Tibial nerve (tissue), 4 donors: Measurements from ENCODE around the gene ANO7.

Source experiments
- EP300 ChIP-seq, 2 donors: sonication (generic); formaldehyde crosslinking; IDR thresholded peaks; one replicate each; pipeline ENCODE4 v1.6.1; 2017; ENCODE audit warnings: antibody characterized with exemption in 2 of 2, mild to moderate bottlenecking in 1 of 2
- POLR2A ChIP-seq, 2 donors: fragments of 450-650 bp; IDR thresholded peaks; one replicate each; pipeline ENCODE4 v1.6.1; 2017; ENCODE audit warnings: antibody characterized with exemption in 2 of 2, mild to moderate bottlenecking in 2 of 2, moderate library complexity in 2 of 2
- TF ChIP-seq, protein P1 (sequence below), 5 experiments: fragments of 200-600 bp in 3 of 5; fragments of 450-650 bp in 2 of 5; sonication (generic) in 3 of 5; IDR thresholded peaks; one replicate each; pipeline ENCODE4 v1.5.1; 2016 to 2019; ENCODE audit warnings: antibody characterized with exemption in 5 of 5, mild to moderate bottlenecking in 3 of 5, moderate library complexity in 2 of 5

DNA sequence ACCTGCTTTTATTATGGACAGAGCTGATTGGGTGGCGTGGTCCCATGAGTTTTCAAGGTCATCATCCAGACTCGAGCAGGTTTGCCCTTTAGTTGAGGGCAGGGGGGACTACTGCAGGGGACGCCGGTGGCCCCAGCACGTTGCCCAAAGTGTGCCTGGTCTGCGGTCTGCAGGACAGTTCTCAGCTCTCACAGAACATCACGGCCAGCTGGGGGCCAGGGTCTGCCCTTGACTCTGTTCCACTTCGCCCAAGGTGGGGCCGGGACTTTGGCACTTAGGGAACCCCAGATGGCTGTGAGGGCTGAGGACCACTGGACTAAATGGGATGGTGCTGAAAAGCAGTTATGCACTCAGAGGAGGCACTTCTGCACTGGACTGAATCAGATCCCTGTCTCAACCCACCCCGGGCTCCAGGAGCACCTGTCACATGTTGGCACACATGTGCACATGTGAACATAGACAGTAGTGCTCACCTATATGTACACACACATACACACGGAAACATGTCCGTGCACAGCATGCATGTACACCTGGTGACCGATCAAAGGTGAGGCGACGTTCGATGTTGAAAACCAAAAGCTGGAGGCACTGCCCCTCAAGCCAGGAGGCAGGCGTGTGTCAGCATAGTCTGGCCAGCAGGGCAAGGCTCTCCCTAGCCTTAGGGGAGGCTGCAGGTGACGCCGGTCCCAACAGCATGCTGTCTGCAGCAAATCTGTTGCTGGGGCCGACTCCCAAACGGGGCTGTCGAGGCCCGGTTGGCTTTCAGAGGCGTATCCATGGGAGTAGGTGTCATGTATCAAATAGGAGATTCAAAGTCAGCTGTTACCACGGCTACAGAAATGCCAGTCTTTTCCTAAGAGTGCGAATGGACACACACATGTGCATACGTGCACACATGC, 10.2 kb downstream of the ANO7 start:
- TF ChIP-seq, protein P1, sequence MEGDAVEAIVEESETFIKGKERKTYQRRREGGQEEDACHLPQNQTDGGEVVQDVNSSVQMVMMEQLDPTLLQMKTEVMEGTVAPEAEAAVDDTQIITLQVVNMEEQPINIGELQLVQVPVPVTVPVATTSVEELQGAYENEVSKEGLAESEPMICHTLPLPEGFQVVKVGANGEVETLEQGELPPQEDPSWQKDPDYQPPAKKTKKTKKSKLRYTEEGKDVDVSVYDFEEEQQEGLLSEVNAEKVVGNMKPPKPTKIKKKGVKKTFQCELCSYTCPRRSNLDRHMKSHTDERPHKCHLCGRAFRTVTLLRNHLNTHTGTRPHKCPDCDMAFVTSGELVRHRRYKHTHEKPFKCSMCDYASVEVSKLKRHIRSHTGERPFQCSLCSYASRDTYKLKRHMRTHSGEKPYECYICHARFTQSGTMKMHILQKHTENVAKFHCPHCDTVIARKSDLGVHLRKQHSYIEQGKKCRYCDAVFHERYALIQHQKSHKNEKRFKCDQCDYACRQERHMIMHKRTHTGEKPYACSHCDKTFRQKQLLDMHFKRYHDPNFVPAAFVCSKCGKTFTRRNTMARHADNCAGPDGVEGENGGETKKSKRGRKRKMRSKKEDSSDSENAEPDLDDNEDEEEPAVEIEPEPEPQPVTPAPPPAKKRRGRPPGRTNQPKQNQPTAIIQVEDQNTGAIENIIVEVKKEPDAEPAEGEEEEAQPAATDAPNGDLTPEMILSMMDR (IDR thresholded peaks at IDR 0.05) = no peak
- TF ChIP-seq EP300 (IDR thresholded peaks at IDR 0.05) = no peak
- TF ChIP-seq POLR2A (IDR thresholded peaks at IDR 0.05) = no peak
